Pancreas (tissue), 10 donors: ENCODE data around the gene ZFHX2. TPM values are rescaled to one million over a fixed set of nuclear protein-coding genes. Genes with fewer than 3 reads are reported as not detected.

Experiments used
- ATAC-seq, 4 donors: fragments of 200-7000 bp; cut with Tn5 transposase; one replicate each; pipeline versions ENCODE4 v1.8.0 to v1.9.1; 2020; ENCODE audit warnings: mild to moderate bottlenecking in 4 of 4, moderate library complexity in 4 of 4
- DNase-seq, 6 donors: peaks; one replicate each; pipeline ENCODE4 v3.0.0-alpha.2; 2020
- FAIRE-seq: peaks from 2 replicates; lab custom pipeline; 2012; peaks lifted over from hg19 to GRCh38; lab: Jason Lieb, UNC
- H3K27ac ChIP-seq, 4 donors: fragments of 200-600 bp; sonication (generic); 1 replicate in 3 of 4; 2 replicates in 1 of 4; pipeline versions ENCODE4 v1.5.0 to v1.8.0; 2020
- H3K27me3 ChIP-seq, 4 donors: fragments of 200-600 bp; one replicate each; pipeline ENCODE4 v1.8.0; 2021
- H3K36me3 ChIP-seq, 3 donors: fragments of 200-600 bp; sonication (generic) in 1 of 3; one replicate each; pipeline versions ENCODE4 v1.5.0 to v1.8.0; 2020 to 2021
- H3K4me1 ChIP-seq, 3 donors: fragments of 200-600 bp; one replicate each; pipeline ENCODE4 v1.8.0; 2021
- H3K4me3 ChIP-seq, 4 donors: fragments of 200-600 bp; sonication (generic) in 2 of 4; one replicate each; pipeline versions ENCODE4 v1.5.0 to v1.8.0; 2020 to 2021
- H3K9me3 ChIP-seq, 4 donors: fragments of 200-600 bp; one replicate each; pipeline ENCODE4 v1.8.0; 2021
- CTCF ChIP-seq, 4 donors: fragments of 200-600 bp; sonication (generic) in 3 of 4; IDR thresholded peaks; one replicate each; pipeline versions ENCODE4 v1.5.0 to v1.8.0; 2021; ENCODE audit warnings: antibody characterized with exemption in 4 of 4
- WGBS, 2 donors: extraction: QIAGEN DNeasy Blood & Tissue Kit; methylation state at CpG; one replicate each; pipeline ENCODE4 v1.1.7; 2013; 5-methylcytosine and 5-hydroxymethylcytosine counted together
- intact Hi-C, 3 donors: fragments of 100-400 bp; cut with DNase I; formaldehyde crosslinking; loops; one replicate each; pipeline versions ENCODE4 v1.11.1 to v1.14.2; 2022
- polyA plus RNA-seq, 2 donors: library from polyadenylated mRNA; stranded (reverse); fragments of 200-250 nt; gene quantifications; one replicate each; pipeline ENCODE4 v1.2.3, GENCODE V29; 2013
- total RNA-seq, 6 donors: library from RNA; stranded (reverse); fragmentation: NEBNext Ultra II Directional in 4 of 6; extraction: Animal tissue kit (Norgen Biotek cat#: 25700) in 4 of 6; gene quantifications; one replicate each; pipeline versions ENCODE4 v1.2.1 to v1.2.4, GENCODE V29; 2021 to 2023
- donor health status: healthy with polysubstance abuse.
- donor health status: DM: no; HTN: no; CAD: no; lungs with moderate emphysema.
- donor health status: DM: no; HTN: no; CAD: no.
- donor health status: control.
- donor health status: control.
- donor health status: Bipolar disorder and iron deficiency.
- donor health status: DM: yes; HTN: yes; CAD: no.
- donor health status: DM: no; HTN: no; CAD: no.
- donor health status: DM: no; HTN: no; CAD: no.
- donor health status: DM: yes; HTN: yes; CAD: no.

The ZFHX2 gene
- total and polyA plus RNA-seq, 8 donors: 0.63 to 3.8 (median 1.2) TPM

GRCh38 chr14:23561259-23561658 is 9.7 kb upstream of the ZFHX2 start:
- intact Hi-C loops: loop anchor here in 2 of 3 donors (5.0 kb wide), 2 partner anchors 79 to 84 kb away; no protein-coding TSS in a partner anchor
- FAIRE-seq (no peak), ATAC-seq (no peak), DNase-seq (no peak)
- Histone ChIP-seq H3K36me3 (peaks cover 0 to 30% (median 7%) of the 10 kb centered on the region in 3 donors), H3K9me3 (no peaks in the 10 kb centered on the region), H3K4me3 (no peak overlapping the region), H3K4me1 (peaks cover 0 to 8% (median 6%) of the 10 kb centered on the region in 3 donors), H3K27me3 (no peaks in the 10 kb centered on the region), H3K27ac (no peak overlapping the region)
- no peak for TF ChIP-seq CTCF (IDR thresholded peaks at IDR 0.05)
- 96 to 100% methylated on average over 2 of the region's 2 CpGs for WGBS, 2 donors

GRCh38 chr14:23559926-23560520 is 8.5 kb upstream of the ZFHX2 start:
- no peak for TF ChIP-seq CTCF (IDR thresholded peaks at IDR 0.05)
- no peak for FAIRE-seq
- Histone ChIP-seq H3K36me3 (peaks cover 0 to 28% (median 7%) of the 10 kb centered on the region in 3 donors), H3K4me3 (no peak overlapping the region), H3K4me1 (peaks cover 0 to 8% (median 6%) of the 10 kb centered on the region in 3 donors), H3K27ac (no peak overlapping the region), H3K27me3 (no peaks in the 10 kb centered on the region), H3K9me3 (no peaks in the 10 kb centered on the region)
- no peak for ATAC-seq
- 82 to 88% methylated on average over 3 of the region's 3 CpGs for WGBS, 2 donors
- intact Hi-C loops: loop anchor here in 2 of 3 donors (5.0 kb wide), 2 partner anchors 78 to 83 kb away; no protein-coding TSS in a partner anchor
- no peak for DNase-seq

- Histone ChIP-seq H3K9me3 (no peaks in the 10 kb centered on the region), H3K4me3 (no peak overlapping the region), H3K27me3 (no peaks in the 10 kb centered on the region), H3K36me3 (peaks cover 0 to 24% (median 7%) of the 10 kb centered on the region in 3 donors), H3K27ac (no peak overlapping the region), H3K4me1 (peaks cover 0 to 8% (median 6%) of the 10 kb centered on the region in 3 donors)
- TF ChIP-seq CTCF (IDR thresholded peaks at IDR 0.05): peak; percentile 59 to 82 (median 67)
- WGBS, 2 donors: 67 to 75% methylated on average over 21 of the region's 21 CpGs
- FAIRE-seq (no peak), DNase-seq (peak in 4 of 6 donors; percentile 25 to 77 (median 54)), ATAC-seq (no peak)
- intact Hi-C loops: no loop called here
Measured at GRCh38 chr14:23559010-23559925, 7.7 kb upstream of the ZFHX2 start.

GRCh38 chr14:23558346-23559009 is 6.9 kb upstream of the ZFHX2 start:
- 80 to 82% methylated on average over 10 of the region's 10 CpGs for WGBS, 2 donors
- Histone ChIP-seq H3K9me3 (no peaks in the 10 kb centered on the region), H3K27me3 (no peaks in the 10 kb centered on the region), H3K36me3 (peaks cover 0 to 24% (median 7%) of the 10 kb centered on the region in 3 donors), H3K27ac (no peak overlapping the region), H3K4me1 (peaks cover 0 to 8% (median 6%) of the 10 kb centered on the region in 3 donors), H3K4me3 (no peak overlapping the region)
- TF ChIP-seq CTCF (IDR thresholded peaks at IDR 0.05): no peak
- no peak for FAIRE-seq
- ATAC-seq: no peak
- DNase-seq: no peak
- intact Hi-C loops: no loop called here
